ENCODE data around the gene ASH1L.

- TF ChIP-seq POLR2AphosphoS5 (IDR thresholded peaks at IDR 0.05; ENCODE audit: low read depth, low read length) (no peak), SIN3A (IDR thresholded peaks at IDR 0.05; ENCODE audit: borderline replicate concordance, insufficient read depth, low read length) (no peak)
- TF ChIP-seq, protein P1, sequence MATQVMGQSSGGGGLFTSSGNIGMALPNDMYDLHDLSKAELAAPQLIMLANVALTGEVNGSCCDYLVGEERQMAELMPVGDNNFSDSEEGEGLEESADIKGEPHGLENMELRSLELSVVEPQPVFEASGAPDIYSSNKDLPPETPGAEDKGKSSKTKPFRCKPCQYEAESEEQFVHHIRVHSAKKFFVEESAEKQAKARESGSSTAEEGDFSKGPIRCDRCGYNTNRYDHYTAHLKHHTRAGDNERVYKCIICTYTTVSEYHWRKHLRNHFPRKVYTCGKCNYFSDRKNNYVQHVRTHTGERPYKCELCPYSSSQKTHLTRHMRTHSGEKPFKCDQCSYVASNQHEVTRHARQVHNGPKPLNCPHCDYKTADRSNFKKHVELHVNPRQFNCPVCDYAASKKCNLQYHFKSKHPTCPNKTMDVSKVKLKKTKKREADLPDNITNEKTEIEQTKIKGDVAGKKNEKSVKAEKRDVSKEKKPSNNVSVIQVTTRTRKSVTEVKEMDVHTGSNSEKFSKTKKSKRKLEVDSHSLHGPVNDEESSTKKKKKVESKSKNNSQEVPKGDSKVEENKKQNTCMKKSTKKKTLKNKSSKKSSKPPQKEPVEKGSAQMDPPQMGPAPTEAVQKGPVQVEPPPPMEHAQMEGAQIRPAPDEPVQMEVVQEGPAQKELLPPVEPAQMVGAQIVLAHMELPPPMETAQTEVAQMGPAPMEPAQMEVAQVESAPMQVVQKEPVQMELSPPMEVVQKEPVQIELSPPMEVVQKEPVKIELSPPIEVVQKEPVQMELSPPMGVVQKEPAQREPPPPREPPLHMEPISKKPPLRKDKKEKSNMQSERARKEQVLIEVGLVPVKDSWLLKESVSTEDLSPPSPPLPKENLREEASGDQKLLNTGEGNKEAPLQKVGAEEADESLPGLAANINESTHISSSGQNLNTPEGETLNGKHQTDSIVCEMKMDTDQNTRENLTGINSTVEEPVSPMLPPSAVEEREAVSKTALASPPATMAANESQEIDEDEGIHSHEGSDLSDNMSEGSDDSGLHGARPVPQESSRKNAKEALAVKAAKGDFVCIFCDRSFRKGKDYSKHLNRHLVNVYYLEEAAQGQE (IDR thresholded peaks at IDR 0.05; ENCODE audit: insufficient read depth in 1 of 2, low read depth in 2 of 2, low read length in 2 of 2), result no peak
These were observed 108.5 kb downstream of the ASH1L start for GRCh38 chr1:155454096-155454495.

Measured in PFSK-1 (cell line).